ENCODE data around the gene TRIM2.

DNA sequence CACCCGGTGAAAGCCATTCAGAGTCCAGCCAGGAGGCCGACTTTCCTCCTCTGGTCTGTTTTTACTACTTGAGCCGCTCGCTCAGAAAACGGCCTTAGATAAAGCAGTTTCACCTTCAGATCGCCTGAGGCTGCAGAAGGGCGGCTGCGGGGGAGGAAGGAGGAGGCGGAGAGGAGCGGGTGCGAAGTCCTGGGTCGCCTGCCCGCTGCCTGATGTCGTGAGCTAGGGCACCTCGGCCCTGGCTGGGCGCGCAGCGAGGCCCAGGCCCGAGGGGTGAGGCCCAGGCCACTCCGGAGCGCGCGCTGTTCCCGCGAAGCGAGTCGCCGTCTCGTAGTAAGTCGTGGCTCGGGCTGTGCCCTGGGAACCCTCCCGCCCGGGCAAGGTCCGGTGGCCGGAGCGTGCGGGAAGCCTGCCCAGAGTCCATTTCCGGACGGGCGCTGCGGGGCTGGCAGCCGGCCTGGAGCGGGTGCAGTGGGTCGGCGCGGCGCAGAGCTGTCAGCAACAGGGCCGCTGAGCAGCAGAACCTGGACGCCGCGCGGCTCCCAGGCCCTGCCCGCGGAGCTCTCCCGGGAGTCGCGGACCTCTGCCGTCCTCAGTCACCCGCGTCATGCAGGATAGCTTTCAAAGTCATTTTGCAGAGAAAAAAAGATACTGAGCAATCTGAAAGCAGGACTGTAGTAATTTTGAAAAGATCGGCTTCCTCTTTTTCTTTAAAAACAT is 18.6 kb downstream of the TRIM2 start:
- TF ChIP-seq, protein P1, sequence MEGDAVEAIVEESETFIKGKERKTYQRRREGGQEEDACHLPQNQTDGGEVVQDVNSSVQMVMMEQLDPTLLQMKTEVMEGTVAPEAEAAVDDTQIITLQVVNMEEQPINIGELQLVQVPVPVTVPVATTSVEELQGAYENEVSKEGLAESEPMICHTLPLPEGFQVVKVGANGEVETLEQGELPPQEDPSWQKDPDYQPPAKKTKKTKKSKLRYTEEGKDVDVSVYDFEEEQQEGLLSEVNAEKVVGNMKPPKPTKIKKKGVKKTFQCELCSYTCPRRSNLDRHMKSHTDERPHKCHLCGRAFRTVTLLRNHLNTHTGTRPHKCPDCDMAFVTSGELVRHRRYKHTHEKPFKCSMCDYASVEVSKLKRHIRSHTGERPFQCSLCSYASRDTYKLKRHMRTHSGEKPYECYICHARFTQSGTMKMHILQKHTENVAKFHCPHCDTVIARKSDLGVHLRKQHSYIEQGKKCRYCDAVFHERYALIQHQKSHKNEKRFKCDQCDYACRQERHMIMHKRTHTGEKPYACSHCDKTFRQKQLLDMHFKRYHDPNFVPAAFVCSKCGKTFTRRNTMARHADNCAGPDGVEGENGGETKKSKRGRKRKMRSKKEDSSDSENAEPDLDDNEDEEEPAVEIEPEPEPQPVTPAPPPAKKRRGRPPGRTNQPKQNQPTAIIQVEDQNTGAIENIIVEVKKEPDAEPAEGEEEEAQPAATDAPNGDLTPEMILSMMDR (IDR thresholded peaks at IDR 0.05; ENCODE audit: insufficient read depth, low read depth, low read length), result no peak
- no peak for TF ChIP-seq EZH2 (IDR thresholded peaks at IDR 0.05; ENCODE audit: insufficient read depth, low read length)

Measured in astrocyte (in vitro differentiated cells and primary cell).